IMR-90 (cell line): ENCODE results near the gene CLCN4.

Source experiments
- CEBPB ChIP-seq: IDR thresholded peaks from 2 replicates; pipeline ENCODE4 v1.6.1; 2012; ENCODE audit warnings: low read depth, low read length, improper control_type of control experiment
- CTCF ChIP-seq: conservative IDR thresholded peaks from 2 replicates; pipeline ENCODE4 v1.5.1; 2012; ENCODE audit warnings: mild to moderate bottlenecking, low read depth, low read length, improper control_type of control experiment
- FOS ChIP-seq: fragments of 150-350 bp; IDR thresholded peaks from 2 replicates; pipeline ENCODE4 v1.6.1; 2016; ENCODE audit warnings: low read depth, low read length
- MAFK ChIP-seq: IDR thresholded peaks from 2 replicates; pipeline ENCODE4 v1.6.1; 2012; ENCODE audit warnings: low read depth, low read length, improper control_type of control experiment
- MXI1 ChIP-seq: IDR thresholded peaks from 2 replicates; pipeline ENCODE4 v1.6.1; 2012; ENCODE audit warnings: low read depth, mild to moderate bottlenecking, low read length, moderate library complexity, borderline replicate concordance
- POLR2A ChIP-seq: IDR thresholded peaks from 2 replicates; pipeline ENCODE4 v1.6.1; 2012; ENCODE audit warnings: mild to moderate bottlenecking, low read depth, low read length
- RAD21 ChIP-seq: IDR thresholded peaks from 2 replicates; pipeline ENCODE4 v1.6.1; 2012; ENCODE audit warnings: low read length, improper control_type of control experiment
- RCOR1 ChIP-seq: IDR thresholded peaks from 2 replicates; pipeline ENCODE4 v1.6.1; 2012; ENCODE audit warnings: mild to moderate bottlenecking, low read length, improper control_type of control experiment; ENCODE audit not compliant: insufficient replicate concordance
- RFX5 ChIP-seq: IDR thresholded peaks from 2 replicates; pipeline ENCODE4 v1.8.0; 2012; ENCODE audit warnings: low read depth, mild to moderate bottlenecking, low read length, moderate library complexity
- SMC3 ChIP-seq: fragments of 150-350 bp; IDR thresholded peaks from 2 replicates; pipeline ENCODE4 v1.6.1; 2016; ENCODE audit warnings: low read depth, mild to moderate bottlenecking, antibody characterized with exemption, low read length, moderate library complexity

GRCh38 chrX:10212395-10212794 lies 55.6 kb downstream of the CLCN4 start:
- TF ChIP-seq CTCF (no peak), POLR2A (no peak), FOS (no peak), RCOR1 (no peak), CEBPB (no peak), SMC3 (no peak), RFX5 (no peak), MAFK (no peak), RAD21 (no peak), MXI1 (no peak)
